ENCODE measurements around the gene SLC8A2. TPM values are rescaled to one million over a fixed set of nuclear protein-coding genes. Genes with fewer than 3 reads are reported as not detected.

Gene SLC8A2
- total and polyA plus RNA-seq, 10 of the 15 experiments (the other 5 are each of a cell fraction or from before 2014, with no cell fraction given): not detected

DNA sequence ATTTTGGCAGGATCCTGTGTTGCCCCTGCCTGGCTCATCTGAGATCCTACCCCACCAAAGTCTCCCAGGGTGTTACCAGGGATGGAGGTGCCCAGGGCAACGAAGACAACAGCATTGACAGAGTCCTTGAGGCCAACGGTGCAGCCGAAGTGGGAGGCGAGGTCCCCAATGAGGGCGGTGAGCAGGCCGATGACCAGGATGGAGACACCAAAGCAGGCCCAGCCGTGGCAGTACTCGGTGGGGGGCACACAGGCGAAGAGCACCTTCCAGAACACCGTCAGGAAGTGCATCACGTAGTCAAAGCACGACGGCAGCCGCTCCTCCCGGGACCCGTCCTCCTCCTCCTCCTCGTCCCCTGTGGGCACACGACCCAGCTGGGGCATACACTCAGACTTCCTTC, 39.6 kb downstream of the SLC8A2 start:
- no TSS peak for BruUV-seq (replicated peaks)
- no peak overlapping the region for H3K27ac ChIP-seq (ENCODE audit: control insufficient read depth, insufficient read depth)
- H3K9ac ChIP-seq (ENCODE audit: control insufficient read depth, insufficient read depth, low read length): no peak overlapping the region
- intact Hi-C loops (cut with micrococcal nuclease; ENCODE audit: unreplicated experiment) (no loop called here), in situ Hi-C loops (cut with MboI) (no loop called here)
- peaks cover 9% of the 10 kb centered on the region for H3K4me1 ChIP-seq (ENCODE audit: control insufficient read depth, insufficient read depth, low read length)
- no peak for DNase-seq (ENCODE audit: low read depth, low spot score)
- 52% methylated on average over 18 of the region's 18 CpGs for WGBS (ENCODE audit: insufficient coverage, insufficient replicate concordance, low lambda C conversion rate, missing lambda C conversion rate)
- no peak for ATAC-seq
- ChIA-PET SMC1A (ENCODE audit: uncharacterized antibody, unreplicated experiment) (interaction anchor here (1.3 to 1.8 kb wide), 4 partner anchors 118 to 315 kb away, joined by 3 to 9 read pairs (median 4); no protein-coding TSS in a partner anchor), RAD21 (ENCODE audit: unreplicated experiment) (interaction anchor here (1.4 kb wide), 1 partner anchor 278 kb away, joined by 3 read pairs; no protein-coding TSS in a partner anchor), POLR2A (no interaction called here), CTCF (interaction anchor here (0.7 to 9.9 kb wide), 8 partner anchors 9 to 281 kb away, joined by 3 to 163 read pairs (median 4); partner anchors contain the start of genes EHD2, KPTN and NAPA)
- no peak for TF ChIP-seq SPI1 (IDR thresholded peaks at IDR 0.05; ENCODE audit: borderline replicate concordance, insufficient read depth, low read depth, low read length)
- TF ChIP-seq ZBED1 (IDR thresholded peaks at IDR 0.05; ENCODE audit: borderline replicate concordance): no peak
- H3K4me3 ChIP-seq: no peak overlapping the region
- peaks cover 2 to 13% of the 10 kb centered on the region in 2 experiments; a peak in 3 of 4 replicates for H3K27me3 ChIP-seq (replicated peaks in 1 of 2; ENCODE audit: control insufficient read depth in 2 of 2, insufficient read depth in 2 of 2, low read length in 1 of 2)
- H4K20me1 ChIP-seq (ENCODE audit: control insufficient read depth, insufficient read depth): no peaks in the 10 kb centered on the region
- no peaks in the 10 kb centered on the region for H3K79me2 ChIP-seq (ENCODE audit: control insufficient read depth, insufficient read depth, low read length)
- H3K9me3 ChIP-seq (replicated peaks; ENCODE audit: control insufficient read depth, insufficient read depth, low read length): no peaks in the 10 kb centered on the region
- no peaks in the 10 kb centered on the region for H3K36me3 ChIP-seq (ENCODE audit: control insufficient read depth in 2 of 2, insufficient read depth in 2 of 2, low read length in 1 of 2)
- FAIRE-seq: no peak
- no peak overlapping the region for H2AFZ ChIP-seq (ENCODE audit: control insufficient read depth, low read depth, low read length)
- H3K4me2 ChIP-seq (ENCODE audit: control insufficient read depth, insufficient read depth): no peak overlapping the region

DNA sequence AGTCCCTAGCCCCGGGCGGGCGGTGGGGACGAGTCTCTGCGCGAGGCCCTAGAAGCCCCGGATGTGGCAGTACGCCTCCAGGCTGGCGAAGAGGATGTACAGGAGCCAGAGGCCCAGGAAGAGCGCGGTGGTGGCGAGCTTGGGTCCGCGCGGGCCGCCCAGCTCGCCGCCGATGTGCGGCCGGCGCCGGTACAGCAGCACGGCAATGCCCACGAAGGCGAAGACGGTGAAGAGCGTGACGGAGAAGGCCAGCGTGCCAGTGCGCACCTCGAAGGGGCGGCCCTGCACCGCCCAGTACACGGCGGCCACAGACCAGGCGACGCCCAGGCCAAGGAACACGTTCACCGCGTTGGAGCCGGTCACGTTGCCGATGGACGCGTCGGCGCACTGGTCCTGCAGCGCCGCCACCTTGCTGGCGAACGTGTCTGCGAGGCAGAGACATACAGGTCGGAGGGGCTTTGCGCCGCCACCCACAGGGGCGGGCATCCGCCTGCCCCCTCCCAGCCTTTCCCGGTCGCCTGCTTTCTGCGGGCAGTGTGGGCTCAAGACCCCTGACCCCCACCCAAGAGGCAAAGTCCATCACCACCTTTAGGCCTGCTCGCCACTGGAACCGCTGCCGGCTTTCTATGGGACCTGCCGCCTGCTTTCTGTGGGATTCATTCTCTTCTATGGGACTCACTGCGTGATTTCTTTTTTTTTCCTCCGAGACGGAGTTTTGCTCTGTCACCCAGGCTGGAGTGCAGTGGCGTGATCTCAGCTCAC, 41.5 kb downstream of the SLC8A2 start:
- intact Hi-C loops (cut with micrococcal nuclease; ENCODE audit: unreplicated experiment) (no loop called here), in situ Hi-C loops (cut with MboI) (no loop called here)
- CTCF ChIA-PET: no interaction called here
- POLR2A ChIA-PET: interaction anchor here (0.6 kb wide), 1 partner anchor 62 kb away, joined by 3 read pairs; no protein-coding TSS in a partner anchor
- no TSS peak for BruUV-seq (replicated peaks)
- peaks cover 2 to 13% of the 10 kb centered on the region in 2 experiments; a peak in 3 of 4 replicates for H3K27me3 ChIP-seq (replicated peaks in 1 of 2; ENCODE audit: control insufficient read depth in 2 of 2, insufficient read depth in 2 of 2, low read length in 1 of 2)
- H3K9ac ChIP-seq (ENCODE audit: control insufficient read depth, insufficient read depth, low read length): no peak overlapping the region
- TF ChIP-seq, protein P1, sequence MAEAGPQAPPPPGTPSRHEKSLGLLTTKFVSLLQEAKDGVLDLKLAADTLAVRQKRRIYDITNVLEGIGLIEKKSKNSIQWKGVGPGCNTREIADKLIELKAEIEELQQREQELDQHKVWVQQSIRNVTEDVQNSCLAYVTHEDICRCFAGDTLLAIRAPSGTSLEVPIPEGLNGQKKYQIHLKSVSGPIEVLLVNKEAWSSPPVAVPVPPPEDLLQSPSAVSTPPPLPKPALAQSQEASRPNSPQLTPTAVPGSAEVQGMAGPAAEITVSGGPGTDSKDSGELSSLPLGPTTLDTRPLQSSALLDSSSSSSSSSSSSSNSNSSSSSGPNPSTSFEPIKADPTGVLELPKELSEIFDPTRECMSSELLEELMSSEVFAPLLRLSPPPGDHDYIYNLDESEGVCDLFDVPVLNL (IDR thresholded peaks at IDR 0.05; ENCODE audit: low read depth, low read length): no peak
- FAIRE-seq: no peak
- H3K27ac ChIP-seq (ENCODE audit: control insufficient read depth, insufficient read depth): no peak overlapping the region
- RAD21 ChIA-PET (ENCODE audit: unreplicated experiment): interaction anchor here (2.4 kb wide), 1 partner anchor 133 kb away, joined by 19 read pairs; no protein-coding TSS in a partner anchor
- no peak overlapping the region for H3K4me2 ChIP-seq (ENCODE audit: control insufficient read depth, insufficient read depth)
- SMC1A ChIA-PET (ENCODE audit: uncharacterized antibody, unreplicated experiment): no interaction called here
- no peak overlapping the region for H2AFZ ChIP-seq (ENCODE audit: control insufficient read depth, low read depth, low read length)
- H4K20me1 ChIP-seq (ENCODE audit: control insufficient read depth, insufficient read depth): no peaks in the 10 kb centered on the region
- H3K4me1 ChIP-seq (ENCODE audit: control insufficient read depth, insufficient read depth, low read length): peaks cover 9% of the 10 kb centered on the region
- no peaks in the 10 kb centered on the region for H3K79me2 ChIP-seq (ENCODE audit: control insufficient read depth, insufficient read depth, low read length)
- ATAC-seq: no peak
- DNase-seq (ENCODE audit: low read depth, low spot score): no peak
- H3K9me3 ChIP-seq (replicated peaks; ENCODE audit: control insufficient read depth, insufficient read depth, low read length): no peaks in the 10 kb centered on the region
- 26% methylated on average over 69 of the region's 69 CpGs for WGBS (ENCODE audit: insufficient coverage, insufficient replicate concordance, low lambda C conversion rate, missing lambda C conversion rate)
- H3K4me3 ChIP-seq: no peak overlapping the region
- H3K36me3 ChIP-seq (ENCODE audit: control insufficient read depth in 2 of 2, insufficient read depth in 2 of 2, low read length in 1 of 2): no peaks in the 10 kb centered on the region
